ENCODE results near the gene DAP. TPM values are rescaled to one million over a fixed set of nuclear protein-coding genes. Genes with fewer than 3 reads are reported as not detected.

Gene DAP
- total RNA-seq, 1 experiment from 2014 or later = 47.2 TPM

DNA sequence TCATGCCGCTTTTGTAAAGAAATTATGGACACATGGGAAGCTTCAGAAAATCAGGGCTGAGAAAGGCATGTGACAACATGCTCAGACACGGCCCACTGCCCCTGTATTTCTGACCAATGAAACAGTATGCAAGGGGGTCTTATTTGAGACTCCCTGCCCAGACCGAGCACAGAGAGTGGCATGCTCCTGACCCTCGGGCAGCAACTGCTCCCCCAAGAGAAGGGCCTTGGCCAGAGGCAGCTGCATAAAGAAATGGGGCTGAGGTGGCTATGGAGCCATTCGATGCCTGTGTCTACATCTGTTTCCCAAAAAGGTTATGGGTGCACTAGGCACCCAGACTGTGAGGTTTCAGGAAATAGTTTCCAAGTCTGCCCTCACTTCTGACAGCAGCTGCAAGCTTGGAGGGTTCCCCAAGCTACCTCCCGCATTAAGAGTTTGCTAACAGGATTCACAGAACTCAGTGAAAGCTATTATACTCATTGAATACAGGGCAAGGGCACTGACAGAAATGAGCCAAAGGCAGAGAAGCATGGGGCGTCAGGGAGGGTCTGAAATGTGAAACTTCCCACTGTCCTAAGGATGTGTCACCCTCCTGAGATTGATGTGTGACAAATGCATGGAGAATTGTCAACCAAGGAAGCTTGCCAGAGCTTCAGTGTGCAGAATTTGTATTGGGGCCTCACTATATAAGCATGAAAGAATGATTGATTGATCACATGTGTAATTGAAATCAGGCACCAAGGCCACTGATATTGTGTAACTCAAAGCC lies 94.3 kb downstream of the DAP start:
- Histone ChIP-seq H2BK120ac (ENCODE audit: low read depth, low read length, poor library complexity, severe bottlenecking) (no peak overlapping the region), H3T11ph (ENCODE audit: low read length) (no peak overlapping the region), H3K9me3 (ENCODE audit: control insufficient read depth, low read depth, low read length) (no peaks in the 10 kb centered on the region), H3K27ac (ENCODE audit: insufficient read length, low read depth, low read length) (no peak overlapping the region), H2BK5ac (ENCODE audit: insufficient read length, low read length) (no peak overlapping the region), H2BK15ac (ENCODE audit: low read depth, low read length) (no peak overlapping the region), H4K8ac (replicated peaks; ENCODE audit: insufficient read length, low read depth, low read length) (no peak overlapping the region), H3K4me1 (ENCODE audit: insufficient read depth, low read length) (no peaks in the 10 kb centered on the region; the same call in 1 of the 2 replicates), H3K79me2 (ENCODE audit: insufficient read depth, low read length) (no peaks in the 10 kb centered on the region), H3K9ac (ENCODE audit: extremely low read depth, insufficient read length, low read length) (no peak overlapping the region), H3K4me2 (ENCODE audit: insufficient read depth, insufficient read length, low read length) (no peak overlapping the region), H2BK20ac (ENCODE audit: low read depth, low read length, poor library complexity, severe bottlenecking) (no peak overlapping the region), H4K5ac (ENCODE audit: insufficient read length, low read depth, low read length) (no peak overlapping the region), H2AFZ (ENCODE audit: low read length) (no peak overlapping the region), H4K91ac (ENCODE audit: insufficient read length, low read depth, low read length) (no peak overlapping the region), H2AK5ac (ENCODE audit: insufficient read length, low read length) (no peak overlapping the region), H3K4ac (ENCODE audit: low read depth, low read length) (no peak overlapping the region), H3K23me2 (ENCODE audit: insufficient read length, low read depth, low read length, poor library complexity, severe bottlenecking) (no peaks in the 10 kb centered on the region), H2BK12ac (ENCODE audit: insufficient read length, low read depth, low read length) (no peak overlapping the region), H3K18ac (ENCODE audit: insufficient read length, low read depth, low read length) (no peak overlapping the region), H3K27me3 (ENCODE audit: insufficient read depth, low read length) (no peaks in the 10 kb centered on the region), H3K79me1 (ENCODE audit: insufficient read depth, low read depth, low read length, poor library complexity, severe bottlenecking) (no peaks in the 10 kb centered on the region), H3K56ac (ENCODE audit: insufficient read length, low read depth, low read length) (no peak overlapping the region), H3K14ac (ENCODE audit: insufficient read depth, low read length) (no peak overlapping the region), H4K20me1 (ENCODE audit: control insufficient read depth, insufficient read depth, insufficient read length) (no peaks in the 10 kb centered on the region), H3K23ac (ENCODE audit: insufficient read length, low read depth, low read length) (no peak overlapping the region)
- no peak for DNase-seq
- WGBS (ENCODE audit: extremely low coverage, insufficient read length, low lambda C conversion rate) = no CpG with 5 or more reads among the region's 7 CpGs
- H3K4me1 Mint-ChIP-seq = peaks cover 13 to 25% of the 10 kb centered on the region in 2 experiments
- no peaks in the 10 kb centered on the region for H3K36me3 Mint-ChIP-seq (ENCODE audit: insufficient read depth in 1 of 3, low read depth in 3 of 3)
- H3K9me3 Mint-ChIP-seq = no peaks in the 10 kb centered on the region
- H3K27ac Mint-ChIP-seq = no peak overlapping the region
- no peak overlapping the region for H3K4me3 Mint-ChIP-seq
- TF ChIP-seq, protein P1, sequence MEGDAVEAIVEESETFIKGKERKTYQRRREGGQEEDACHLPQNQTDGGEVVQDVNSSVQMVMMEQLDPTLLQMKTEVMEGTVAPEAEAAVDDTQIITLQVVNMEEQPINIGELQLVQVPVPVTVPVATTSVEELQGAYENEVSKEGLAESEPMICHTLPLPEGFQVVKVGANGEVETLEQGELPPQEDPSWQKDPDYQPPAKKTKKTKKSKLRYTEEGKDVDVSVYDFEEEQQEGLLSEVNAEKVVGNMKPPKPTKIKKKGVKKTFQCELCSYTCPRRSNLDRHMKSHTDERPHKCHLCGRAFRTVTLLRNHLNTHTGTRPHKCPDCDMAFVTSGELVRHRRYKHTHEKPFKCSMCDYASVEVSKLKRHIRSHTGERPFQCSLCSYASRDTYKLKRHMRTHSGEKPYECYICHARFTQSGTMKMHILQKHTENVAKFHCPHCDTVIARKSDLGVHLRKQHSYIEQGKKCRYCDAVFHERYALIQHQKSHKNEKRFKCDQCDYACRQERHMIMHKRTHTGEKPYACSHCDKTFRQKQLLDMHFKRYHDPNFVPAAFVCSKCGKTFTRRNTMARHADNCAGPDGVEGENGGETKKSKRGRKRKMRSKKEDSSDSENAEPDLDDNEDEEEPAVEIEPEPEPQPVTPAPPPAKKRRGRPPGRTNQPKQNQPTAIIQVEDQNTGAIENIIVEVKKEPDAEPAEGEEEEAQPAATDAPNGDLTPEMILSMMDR (conservative IDR thresholded peaks at IDR 0.05) = no peak
- H3K27me3 Mint-ChIP-seq (ENCODE audit: low read depth) = peaks cover 2% of the 10 kb centered on the region; the same call in 1 of the 2 replicates

Data from H9 (cell line).